HL-60/S4 (cell line): ENCODE measurements around the gene SELENOM.
"Not testable (repeated sequence)": the region's sequence is repeated elsewhere in the genome, so short reads cannot be mapped to it uniquely, and the experiment has no call there.

ENCODE experiments used
- in situ Hi-C: fragments of 300-500 bp; cut with MboI; formaldehyde crosslinking; loops from 2 replicates; pipeline ENCODE4 v1.14.3; 2022; ENCODE audit warnings: low sequenced_read_pairs

SELENOM gene

DNA sequence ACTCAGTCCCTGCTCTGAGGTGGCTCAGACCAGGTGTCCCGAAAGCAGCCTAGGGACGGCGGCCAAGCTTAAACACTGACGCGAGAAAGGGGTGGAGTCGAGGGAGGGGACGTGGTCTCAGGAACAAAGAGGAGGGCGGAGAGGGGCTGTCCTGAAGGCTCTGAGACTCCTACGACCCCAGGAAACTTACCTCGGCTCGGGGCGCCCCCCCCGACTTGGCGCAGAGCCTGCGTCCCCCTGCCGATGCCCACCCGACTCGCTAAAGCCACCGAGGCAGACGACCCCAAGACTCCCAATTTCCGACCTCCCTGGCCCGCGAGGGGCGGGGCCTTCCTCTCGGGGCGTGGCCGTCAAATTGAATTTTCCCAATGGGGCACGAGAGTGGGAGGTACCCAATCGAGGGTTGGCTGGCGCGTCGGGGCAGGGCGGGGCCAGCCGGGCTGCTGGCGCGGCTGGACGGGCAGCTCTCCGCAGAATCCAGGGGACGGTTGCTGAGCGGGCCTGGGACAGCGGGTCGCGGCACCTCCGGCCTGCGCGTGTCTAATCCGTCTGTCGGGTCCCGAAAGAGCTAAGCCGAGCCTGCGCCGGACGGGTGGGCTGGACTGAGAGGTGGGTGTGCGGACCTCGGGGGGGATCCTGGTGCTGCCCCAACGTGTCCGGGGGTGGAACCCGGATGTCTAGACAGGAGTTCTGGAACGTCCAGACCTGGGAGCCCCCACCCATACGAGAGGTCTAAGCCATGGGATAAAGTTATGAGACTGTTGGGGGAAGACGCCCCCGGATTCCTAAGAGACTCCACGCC lies 26.3 kb downstream of the SELENOM start, which contains the start of gene SMTN:
Gene SMTN (plus strand): TSS at position 471 of the 802 bp plus-strand sequence. CDS start 1,941 bp downstream, outside the sequence.
- in situ Hi-C loops = no loop called here

DNA sequence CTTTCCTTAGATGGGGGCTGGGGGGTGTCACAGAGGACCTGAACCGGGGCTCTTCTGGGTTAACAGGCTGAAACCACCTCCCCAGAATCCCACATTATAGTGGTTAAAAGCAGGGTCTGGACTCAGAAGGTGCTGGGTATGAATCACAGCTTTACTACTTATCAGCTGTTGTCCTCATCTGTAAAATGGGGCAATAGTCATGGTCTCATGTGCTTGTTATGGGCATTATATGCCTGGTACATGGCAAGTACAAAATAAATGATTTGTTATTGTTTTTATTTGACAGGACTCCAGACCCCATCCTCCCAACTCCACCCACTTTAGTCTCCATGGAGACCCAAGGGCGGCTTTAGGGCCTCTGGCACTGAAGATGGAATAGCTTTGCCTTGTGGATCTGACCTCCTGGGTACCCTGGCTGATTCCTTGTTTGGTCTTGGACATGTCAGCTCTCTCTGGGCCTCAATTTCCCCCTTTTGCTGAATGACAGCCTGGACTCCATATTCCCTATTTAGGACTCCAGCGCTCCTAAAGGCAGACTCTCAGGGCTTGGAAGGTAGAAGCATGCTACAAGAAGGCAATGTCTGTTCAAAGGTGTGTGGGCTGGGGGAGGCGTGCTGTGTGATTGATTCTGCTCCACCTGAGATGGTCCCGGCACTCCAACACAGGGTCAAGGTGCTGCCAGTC lies 27.1 kb downstream of the SELENOM start:
- in situ Hi-C loops = no loop called here

DNA sequence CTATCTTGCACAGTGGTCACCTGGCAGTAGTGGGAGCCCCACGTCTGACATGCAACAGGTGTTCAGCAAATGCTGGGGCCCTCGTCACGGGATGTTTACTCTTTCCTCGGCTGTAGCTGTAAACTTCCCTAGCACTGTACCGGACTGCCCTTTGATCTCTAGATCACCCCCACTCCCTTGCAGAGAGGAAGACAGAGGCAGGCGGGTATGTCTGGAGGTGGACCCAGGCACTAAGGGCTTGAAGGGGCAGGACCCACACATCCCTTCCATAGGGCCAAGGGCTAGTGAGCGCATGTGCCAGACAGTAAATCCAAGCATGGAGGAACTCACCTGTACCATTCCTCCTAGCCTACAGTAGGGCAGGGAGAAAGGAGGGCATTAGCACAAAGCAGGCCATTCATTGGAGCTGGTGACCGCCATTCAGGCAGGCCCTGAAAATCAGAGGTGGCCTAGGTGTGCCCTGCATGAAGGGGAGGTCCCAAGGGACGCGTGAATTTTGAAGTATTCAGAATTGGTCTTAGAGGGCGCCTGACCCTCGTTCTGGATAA lies 28.2 kb downstream of the SELENOM start:
- in situ Hi-C loops = no loop called here

DNA sequence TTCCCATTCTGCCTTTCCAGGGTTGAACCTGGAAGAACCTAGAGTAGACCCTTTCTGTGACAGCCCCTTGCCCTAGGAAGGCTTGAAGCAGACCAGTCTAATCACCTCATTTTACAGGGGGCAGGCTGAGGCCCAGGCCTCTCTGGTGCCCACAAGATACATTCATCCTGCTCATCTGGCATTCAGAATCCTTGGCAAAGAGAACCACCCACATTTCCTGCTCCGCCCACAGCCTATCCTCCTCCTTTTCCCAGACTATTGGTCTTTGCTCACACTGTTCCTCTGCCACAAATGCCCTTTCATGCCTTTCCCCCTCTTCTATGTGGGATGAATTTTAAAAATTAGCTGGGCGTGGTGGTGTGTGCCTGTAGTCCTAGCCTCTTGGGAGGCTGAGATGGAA lies 29.0 kb downstream of the SELENOM start:
- in situ Hi-C loops = not testable (repeated sequence)

DNA sequence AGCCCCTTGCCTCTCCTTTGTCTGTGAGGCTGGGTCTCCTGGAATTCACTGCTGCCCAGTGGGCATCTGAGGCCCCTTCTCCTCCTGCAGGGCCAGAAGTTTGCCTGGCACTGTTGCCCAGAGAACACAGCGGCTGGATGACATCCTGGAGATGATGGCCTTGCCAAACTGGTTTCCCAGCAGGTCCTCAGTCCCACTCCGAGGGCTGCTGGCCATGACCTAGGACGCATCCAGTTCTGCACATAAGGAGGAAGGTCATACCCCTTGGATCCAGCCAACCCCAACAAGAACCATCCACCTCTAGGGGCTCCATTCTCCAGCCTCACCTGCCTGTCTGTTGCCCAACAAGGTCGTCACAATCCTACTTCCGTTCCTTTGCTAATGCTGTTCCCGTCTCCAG lies 29.7 kb downstream of the SELENOM start:
- in situ Hi-C loops = no loop called here

DNA sequence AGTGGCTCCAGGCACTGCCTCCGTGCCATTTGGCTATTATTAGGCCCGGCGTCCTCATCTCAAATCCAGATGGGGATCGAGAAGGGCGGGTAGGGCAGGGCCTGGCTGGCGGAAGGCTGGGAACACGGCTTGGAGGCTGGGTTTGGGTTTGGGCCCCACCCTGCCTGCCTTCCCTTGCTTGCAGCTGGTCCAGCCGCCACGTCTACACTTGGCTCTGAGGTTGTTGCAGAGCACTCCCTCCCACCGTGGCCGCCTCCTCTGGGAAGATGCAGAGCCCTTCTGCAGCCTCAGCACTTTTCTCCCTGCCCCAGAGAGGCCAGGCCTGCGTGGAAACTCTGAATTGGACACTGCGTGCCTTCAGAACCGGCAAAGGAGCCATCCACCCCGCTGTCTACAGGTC lies 31.4 kb downstream of the SELENOM start:
- in situ Hi-C loops = no loop called here

DNA sequence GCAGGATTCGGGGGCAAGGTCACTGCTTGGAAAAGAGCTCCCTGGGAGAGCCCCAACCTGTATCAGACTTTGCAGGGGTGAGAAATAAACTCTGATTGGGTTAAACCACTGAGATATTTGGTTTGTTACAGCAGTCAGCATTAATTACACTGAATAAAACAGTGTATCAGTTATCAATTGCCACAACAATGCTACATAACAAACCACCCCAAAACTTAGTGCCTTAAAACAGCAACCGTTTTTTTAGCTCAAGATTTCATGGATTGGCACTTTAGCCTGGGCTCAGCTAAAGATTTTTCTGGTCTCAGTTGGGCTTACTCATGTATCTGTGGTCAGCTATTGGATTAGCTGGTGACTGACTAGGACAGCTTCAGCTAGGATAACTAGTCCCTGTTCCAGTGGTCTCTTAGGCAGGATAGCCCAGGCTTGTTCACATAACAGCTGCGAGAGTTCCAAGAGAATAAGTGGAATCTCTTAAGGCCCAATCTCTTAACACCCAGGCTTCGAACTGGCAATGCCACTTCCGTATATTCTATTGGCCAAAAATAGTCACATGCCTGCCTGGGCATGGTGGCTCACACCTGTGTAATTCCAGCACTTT lies 33.7 kb downstream of the SELENOM start:
- in situ Hi-C loops = not testable (repeated sequence)

DNA sequence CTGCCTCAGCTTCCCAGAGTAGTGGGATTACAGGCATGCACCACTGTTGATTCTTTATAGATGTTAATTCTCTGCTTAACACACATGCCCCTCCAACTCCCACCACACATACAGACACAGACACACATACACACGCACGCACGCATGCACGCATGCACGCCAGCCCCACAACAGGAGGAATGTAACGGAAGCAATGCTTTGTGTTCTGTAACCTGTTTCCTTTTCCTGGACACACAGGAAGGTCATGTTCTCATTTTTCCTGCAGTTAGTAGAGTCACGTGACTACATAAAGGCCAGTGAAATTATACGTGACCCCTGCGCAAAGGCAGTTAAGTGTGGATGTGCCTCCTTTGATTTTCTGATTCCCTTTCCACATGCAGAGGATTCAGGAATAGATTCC lies 34.2 kb downstream of the SELENOM start:
- in situ Hi-C loops = not testable (repeated sequence)

DNA sequence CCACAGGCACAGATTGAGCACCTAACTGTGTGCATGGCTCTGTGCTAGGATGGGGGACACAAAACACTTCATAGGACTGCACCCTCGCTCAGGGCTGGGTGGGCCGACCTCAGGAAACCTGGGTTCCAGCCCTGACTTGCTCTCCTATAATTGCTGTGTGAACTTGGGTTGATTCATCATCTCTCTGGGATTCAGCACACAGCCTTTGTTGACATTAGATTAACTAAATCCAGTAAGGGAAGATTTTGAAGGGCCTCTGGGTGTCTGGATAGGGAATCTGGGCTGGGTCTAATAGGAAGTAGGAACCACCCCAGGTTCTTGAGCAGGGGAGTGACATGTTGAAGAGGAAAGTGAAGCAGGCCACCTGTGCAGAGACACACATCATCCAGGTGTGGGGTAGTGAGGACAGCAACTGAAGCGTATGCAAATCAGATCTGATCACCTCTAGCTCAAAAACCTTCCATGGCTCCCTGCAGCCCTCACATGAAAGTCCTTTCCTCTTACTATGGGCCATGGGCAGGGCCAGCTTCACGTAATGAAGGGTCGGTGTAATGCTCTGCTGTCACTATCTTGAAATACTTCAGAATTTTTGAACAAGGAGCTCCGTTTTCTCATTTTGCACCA lies 37.6 kb downstream of the SELENOM start:
- in situ Hi-C loops = not testable (repeated sequence)

DNA sequence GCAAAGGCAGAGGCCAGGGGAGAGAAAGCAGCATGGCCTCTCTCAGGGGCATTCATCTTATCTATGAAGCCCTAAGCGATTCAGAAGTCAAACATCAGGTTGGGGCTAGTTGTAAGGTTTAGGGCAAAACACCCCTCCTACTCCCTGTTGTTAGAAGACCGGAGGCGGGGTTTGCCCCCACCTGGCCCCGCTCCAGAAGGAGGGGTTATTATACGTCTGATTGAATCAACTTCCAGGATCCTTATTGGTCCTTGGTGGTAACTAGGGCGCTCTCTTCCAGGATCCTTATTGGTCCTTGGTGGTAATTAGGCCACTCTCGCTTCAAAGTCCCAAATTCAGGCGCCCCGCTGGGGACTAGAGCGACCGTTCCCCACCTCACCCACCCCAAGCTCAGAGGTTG lies 38.4 kb downstream of the SELENOM start:
- in situ Hi-C loops = no loop called here

DNA sequence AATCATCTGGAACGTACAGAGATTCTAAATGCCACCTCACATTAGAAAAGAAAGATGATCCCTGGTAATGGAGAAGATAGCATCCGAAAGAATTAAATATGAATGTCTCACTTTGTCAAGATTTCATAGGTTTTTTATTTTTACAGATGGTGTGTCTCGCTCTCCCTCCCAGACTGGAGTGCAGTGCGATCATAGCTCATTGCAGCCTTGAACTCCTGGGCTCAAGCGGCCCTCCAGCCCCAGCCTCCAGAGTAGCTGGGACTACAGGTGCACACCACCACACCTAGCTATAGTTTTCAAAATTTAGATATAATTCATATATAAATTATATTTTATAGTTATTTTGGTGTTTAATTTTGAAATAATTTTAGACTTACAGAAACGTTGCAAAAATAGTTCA lies 43.0 kb downstream of the SELENOM start:
- in situ Hi-C loops = no loop called here

DNA sequence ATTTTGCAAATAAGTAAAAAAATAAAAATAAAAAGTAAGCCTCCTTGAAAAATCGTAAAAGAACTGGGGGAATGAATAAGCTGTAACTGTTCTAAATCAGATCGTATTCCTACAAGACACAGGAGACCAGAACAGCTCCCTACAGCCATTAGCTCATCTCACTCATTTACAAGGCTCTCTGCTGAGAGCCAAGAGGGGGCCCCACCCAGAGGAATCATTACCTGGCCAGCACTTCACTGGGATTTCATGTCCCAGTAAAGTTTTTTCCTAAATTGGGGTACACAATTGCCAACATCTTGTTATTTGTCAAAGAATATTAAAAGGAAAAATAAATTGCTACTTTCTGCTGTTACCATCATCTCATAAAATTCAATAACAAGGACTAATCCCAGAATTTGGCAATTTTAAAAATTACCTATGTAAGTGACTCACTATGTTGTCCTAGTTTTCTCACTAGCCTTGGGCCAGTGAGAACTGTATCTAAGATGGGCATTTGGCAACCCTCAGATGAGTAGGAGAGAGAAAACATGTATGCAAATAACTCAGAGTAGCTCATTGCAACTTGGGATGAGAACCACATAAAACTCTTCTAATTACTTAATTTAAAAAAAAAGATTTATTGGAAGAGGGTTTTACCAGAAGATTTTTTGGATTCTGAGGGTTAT lies 44.7 kb downstream of the SELENOM start:
- in situ Hi-C loops = no loop called here

DNA sequence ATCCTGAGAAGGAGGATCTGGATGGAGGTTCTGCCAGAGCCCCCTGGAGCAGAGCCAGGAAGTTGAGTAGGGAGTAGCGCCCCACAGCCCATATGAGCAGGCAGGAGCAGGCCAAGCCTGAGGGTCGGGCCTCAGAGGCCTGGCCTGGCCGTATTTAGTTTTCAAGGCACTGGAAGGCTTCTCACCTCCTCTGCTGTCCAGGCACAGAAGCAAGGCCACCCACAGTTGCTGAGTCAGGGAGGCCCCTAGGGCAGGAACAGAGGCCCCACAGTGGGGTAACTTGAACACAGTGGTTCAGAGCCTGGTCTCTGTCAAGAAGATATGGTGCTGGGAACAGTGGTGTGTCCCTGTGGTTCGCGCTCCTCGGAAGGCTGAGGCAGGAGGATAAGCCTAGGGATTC lies 47.7 kb downstream of the SELENOM start:
- in situ Hi-C loops = not testable (repeated sequence)

DNA sequence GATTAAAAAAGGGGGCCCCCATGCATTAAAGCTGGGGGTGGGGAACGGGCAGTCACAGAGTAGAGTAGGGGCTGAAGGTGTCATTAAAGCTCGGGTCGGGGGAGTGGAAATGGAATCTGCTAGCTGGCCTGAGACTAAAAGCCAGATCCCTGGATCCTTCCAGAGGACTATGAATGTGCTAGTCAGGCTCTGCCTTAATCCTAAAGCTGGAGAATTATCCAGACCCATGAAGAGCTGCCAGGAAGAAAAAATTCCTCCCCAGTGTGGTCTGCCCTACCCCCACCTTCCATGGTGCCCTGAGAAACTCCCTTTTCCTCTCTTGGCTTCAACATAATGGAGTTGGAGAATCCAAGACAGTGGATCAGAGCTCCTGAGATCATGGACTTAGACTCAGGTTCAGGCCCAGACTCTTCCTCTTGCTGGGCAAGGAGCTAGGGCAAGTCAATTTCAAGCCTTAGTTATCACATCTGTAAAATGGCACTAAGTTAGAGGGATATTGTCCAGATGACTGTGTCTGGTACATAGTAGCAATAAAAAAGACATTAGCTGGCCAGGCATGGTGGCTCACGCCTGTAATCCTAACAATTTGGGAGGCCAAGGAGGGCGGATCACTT lies 50.3 kb downstream of the SELENOM start:
- in situ Hi-C loops = no loop called here

DNA sequence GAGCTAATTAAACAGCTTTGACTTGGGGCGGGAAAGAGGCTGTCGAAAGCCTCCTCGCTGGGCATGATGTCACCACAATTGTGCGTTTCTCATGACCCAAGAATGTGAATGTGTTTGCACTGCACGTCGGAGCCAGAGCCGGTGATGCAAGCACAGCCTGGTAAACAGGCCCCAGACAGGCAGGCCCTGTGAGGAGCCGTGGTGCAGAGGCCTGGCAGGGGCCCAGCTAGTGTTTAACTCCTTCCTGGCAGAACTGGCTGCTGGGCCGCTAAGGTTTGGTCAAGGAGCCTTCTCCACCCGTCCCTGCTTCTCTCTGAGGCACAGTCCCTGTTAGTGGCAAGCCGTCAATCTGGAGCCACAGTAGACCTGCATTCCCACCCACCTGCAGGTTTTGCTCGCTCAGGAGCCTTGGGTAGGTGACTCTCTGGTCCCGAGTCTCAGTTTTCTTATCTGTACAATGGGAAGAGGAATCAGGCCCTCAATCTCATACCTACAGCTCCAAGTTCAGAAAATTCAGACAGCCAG lies 51.7 kb downstream of the SELENOM start:
- in situ Hi-C loops = no loop called here

DNA sequence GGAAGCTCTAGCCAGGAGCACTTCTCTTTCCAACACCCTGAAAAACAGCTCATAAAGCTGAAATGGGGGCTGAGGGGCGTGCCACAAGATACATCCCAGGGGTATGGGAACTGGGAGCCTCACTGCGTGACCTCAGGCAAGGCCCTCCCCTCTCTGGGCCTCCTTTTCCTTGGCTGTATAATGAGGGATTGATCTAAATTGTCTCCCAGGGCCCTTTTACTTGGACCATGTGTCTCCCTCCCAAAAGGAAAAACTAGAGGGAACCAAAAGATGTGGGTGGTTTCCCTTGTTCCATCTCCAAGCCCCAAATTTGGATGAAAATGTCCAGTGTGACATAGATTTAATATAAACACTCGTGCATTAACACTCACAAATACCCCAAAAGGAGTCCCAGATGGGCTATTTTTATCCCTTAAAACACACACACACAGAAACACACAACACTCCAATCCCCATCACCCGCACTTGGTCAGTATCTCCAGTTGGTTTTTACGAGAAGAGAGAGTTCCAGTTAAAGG lies 52.2 kb downstream of the SELENOM start:
- in situ Hi-C loops = no loop called here
